HG03066 (cell line): ENCODE measurements around the gene NRCAM.

ENCODE experiments used
- ATAC-seq: cut with Tn5 transposase; IDR thresholded peaks from one replicate; pipeline ENCODE4 v1.9.1; 2021; ENCODE audit warnings: low read depth; ENCODE audit not compliant: unreplicated experiment

The NRCAM gene

DNA sequence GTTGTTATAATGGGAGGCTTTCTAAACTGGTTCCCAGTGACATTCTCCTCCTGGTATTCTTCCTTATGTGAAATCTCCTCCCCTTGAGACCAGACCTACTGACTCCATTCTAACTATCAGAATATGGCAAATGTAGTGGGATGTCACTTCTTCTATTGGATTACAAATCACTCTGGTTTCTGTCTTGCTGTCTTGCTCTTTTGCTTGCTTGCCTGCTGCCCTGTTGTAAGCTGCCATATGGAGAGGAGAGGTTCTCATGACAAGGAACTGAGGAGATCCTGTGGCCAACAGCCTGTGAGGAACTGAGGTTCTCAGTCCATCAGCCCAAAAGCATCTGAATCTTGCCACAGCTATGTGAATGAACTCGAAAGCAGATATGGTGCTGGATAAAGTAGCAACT lies 4.7 kb upstream of the NRCAM start:
- no peak for ATAC-seq

- ATAC-seq, result peak; percentile 42
Measured at GRCh38 chr7:108459922-108460551, 3.8 kb upstream of the NRCAM start.

DNA sequence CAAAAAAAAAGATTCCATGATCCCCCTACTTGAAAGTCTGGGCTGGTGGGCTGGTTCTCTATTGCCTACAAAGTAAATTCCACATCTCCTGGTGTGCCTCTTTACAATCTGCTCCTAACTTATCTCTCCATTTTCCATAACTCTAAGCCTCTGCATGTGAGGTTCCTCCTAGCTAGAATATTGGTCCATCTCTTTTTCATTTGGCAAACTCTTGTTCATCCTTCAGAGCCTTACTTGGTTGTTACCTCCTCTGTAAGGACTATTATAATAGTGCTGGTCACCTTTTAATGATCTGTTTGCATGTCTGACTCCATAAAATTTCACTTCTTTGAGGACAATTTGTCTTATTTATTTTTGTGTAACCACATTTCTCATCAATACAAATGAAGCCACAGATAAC lies 1.6 kb upstream of the NRCAM start:
- no peak for ATAC-seq

DNA sequence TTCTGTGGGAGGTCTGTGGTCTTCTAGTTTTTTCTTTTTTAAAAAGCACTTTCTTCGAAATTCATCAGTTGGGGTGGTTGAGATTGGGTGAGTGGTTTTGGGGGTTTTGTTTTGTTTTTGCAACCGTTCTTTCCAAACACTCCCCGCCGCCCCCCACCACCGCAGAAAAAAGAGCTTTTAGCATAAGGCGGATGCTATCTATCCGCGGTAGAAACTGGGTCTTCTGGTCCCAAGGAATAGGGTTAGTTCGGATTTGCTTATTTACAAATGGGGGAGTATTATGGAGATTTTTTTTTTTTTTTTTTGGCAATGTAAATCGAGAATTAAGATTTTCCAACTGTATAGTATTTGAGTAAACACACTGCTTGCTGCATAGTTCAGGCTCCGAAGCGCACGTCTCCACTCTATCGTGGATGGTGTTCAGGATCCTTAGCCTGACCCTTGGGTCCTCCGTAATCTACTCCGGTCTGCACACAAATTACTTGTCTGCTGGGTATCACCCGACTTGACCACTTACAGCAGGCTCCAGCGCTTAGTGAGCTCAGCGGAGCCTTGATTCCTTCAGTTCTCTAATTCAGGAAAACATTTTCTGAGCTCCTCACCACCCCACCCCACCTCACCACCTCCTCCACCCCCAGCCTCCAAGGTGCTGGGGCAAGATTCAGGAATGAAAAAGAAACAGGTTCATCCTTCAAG lies 757 bp upstream of the NRCAM start:
- ATAC-seq, result no peak

DNA sequence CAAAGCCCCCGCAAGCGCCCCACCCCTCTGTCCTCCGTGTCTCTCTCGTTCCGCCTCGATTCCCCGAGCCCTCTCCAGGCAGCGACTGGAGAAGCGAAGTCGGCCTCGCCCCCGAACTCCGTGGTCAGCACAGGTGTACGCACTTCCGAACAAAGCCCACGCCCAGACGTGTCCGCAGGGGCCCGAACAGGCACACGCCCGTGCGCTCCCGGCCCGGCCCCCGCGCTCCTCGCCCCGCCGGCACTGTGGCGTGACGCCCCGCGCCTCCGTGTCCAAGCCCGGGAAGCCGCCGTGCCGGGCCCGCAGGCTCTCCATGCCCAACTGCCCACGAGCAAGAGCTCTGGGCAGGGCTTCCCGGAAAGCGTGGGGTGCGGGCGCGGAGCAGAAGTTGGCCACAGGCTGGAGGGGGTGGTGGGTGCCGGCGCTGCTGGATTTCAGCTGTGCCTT lies 662 bp downstream of the NRCAM start:
- ATAC-seq, result peak; percentile 15

- ATAC-seq, result no peak
Measured at GRCh38 chr7:108454674-108455550, 1.3 kb downstream of the NRCAM start.

DNA sequence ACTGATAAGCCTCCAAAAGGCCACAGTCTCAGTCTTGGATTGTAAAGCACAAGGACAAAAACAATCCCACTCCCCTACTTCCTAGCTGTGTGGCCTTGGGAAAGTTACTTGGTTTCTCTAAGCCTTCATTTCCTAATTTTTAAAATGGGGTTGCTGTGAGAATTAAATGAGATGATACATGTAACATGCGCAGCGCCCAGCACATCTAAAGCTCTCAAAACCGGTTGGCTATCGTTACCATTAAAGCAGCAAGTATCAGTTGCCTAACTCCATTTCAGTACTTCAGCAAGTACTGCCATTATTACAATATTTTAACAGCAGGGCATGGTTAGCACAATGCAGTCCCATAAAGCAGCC lies 1.9 kb downstream of the NRCAM start:
- ATAC-seq, result no peak

- ATAC-seq, result no peak
Measured at GRCh38 chr7:108453320-108453719, 2.9 kb downstream of the NRCAM start.

DNA sequence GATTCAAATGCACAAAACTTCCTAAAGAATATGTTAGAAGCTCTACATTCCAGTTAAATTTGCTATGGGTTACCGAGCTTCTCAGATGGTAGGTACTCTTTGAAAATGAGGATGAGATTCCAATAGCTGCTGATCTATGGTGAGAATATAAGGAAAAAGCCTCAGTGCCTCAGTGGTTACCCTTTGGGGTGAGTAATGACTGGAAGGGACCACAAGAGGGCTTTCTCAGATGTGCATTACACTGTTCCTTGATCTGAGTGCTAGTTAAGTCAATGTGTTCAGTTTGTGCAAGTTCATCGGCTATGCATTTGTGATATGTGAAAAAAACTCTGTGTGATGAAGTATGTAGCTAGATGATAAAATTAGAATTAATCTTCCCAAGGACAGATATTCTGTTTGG lies 3.5 kb downstream of the NRCAM start:
- peak; percentile 41 for ATAC-seq

DNA sequence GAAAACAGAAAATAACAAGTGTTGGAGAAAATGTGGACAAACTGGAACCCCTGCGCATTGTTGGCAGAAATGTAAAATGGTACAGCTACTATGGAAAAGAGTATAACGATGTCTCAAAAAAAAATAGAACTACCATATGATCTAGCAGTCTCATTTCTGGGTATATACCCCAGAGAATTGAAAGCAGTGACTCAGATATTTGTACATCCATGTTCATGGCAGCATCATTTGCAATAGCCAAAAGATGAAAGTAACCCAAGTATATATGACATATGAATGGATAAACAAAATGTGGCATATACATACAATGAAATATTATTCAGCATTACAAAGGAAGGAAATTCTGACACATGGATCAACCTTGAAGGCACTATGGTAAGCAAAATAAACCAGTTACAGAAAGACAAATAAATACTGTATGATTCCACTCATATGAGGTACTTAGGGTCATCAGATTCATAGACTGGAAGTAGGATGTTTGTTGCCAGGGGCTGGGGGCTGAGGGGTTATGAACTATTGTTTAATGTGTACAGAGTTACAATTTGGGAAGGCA lies 4.9 kb downstream of the NRCAM start:
- ATAC-seq, result no peak

DNA sequence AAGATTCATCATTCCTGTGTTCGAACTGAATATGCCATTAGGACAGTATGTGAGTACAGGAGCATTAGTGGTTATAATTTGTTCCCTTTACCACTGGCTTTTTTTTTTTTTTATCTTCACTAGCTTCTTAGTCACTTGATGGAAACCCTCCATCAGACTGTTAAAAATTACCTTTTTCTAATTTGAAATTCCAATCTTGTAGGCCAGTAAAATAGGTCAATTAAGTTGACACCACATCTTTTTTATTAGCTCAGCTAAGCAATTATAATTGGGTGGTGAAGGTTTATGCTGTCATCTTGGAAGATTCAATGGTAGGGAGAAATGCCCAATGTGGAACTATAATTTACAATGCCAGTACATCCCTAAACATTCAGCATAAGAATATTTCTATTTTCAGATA lies 6.1 kb downstream of the NRCAM start:
- ATAC-seq, result no peak

DNA sequence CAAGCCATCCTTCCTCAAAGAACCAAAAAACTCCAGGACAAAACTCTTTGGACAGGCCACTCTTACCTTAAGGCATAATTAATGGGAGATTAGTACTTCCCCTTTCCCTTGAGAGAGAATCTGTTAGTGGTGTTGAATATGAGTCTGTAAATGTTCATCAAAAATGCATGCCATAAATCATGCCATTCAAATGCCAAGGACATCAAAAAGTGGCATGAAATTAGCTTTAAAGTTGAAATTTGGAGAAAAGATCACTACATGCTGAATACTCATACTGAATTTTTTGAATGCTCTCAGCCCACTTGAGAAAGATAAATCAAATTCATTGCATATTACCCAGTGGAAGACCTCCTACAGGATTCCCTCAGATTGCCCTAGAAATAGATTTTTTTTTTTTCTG lies 6.7 kb downstream of the NRCAM start:
- ATAC-seq, result no peak

- ATAC-seq, result no peak
Measured at GRCh38 chr7:108448584-108449505, 7.4 kb downstream of the NRCAM start.

DNA sequence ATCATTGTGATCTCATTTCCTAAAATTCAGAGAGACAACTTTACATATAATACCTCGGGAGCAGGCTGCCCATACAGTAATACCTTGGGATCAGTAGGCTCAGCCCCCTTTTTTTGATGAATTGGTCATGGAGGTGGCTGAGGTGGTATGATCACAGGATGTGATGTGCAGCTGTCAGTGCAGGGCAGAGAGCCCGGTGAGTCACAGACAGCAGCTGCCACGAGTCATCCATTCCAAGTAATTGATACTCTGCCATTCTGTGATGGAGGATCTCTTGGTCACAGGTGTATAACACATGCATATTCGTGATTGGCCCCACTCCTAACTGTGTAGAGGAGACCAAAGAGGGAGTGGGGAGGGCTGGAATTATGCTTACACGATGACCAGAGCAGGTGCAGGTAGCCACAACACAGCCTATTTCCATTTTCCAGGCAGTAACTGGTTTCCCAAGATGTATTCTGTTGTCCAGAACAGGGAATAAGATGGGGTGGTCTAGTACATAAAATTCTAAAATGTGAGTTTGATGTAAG lies 14.1 kb downstream of the NRCAM start:
- no peak for ATAC-seq

- no peak for ATAC-seq
Measured at GRCh38 chr7:108441392-108441955, 14.8 kb downstream of the NRCAM start.

- no peak for ATAC-seq
Measured at GRCh38 chr7:108440613-108441012, 15.6 kb downstream of the NRCAM start.

DNA sequence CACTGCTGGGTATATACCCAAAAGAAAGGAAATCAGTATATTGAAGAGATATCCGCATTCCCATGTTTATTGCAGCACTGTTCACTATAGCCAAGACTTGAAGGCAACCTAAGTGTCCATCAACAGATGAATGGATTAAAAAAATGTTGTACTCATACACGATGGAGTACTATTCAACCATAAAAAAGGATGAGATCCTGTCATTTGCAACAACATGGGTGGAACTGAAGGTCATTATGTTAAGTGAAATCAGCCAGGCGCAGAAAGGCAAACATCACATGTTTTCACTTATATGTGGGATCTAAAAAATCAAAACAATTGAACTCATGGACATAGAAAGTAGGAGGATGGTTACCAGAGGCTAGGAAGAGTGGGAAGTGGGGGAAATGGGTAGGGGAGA lies 19.3 kb downstream of the NRCAM start:
- ATAC-seq, result no peak

GRCh38 chr7:108434010-108434409 lies 22.2 kb downstream of the NRCAM start:
- no peak for ATAC-seq

GRCh38 chr7:108431099-108431498 lies 25.1 kb downstream of the NRCAM start:
- no peak for ATAC-seq

DNA sequence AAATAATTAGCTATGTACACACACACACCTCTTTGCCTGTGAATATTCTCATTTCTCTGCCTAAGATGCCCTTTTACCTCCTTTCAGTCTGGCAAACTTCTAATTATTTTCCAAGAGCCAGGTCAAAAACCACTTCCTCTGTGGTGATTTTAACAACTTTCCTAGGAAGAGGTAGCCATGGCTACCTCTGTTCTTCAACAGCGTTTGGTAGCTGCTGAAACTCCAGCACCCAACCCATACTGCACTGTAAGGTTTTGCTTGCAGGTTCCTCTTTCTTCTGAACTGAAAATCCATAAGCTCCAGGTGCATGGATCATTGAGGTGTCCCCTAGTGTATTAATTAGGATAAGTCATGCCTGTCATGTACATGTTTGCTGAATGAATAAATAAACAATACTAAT lies 25.6 kb downstream of the NRCAM start:
- no peak for ATAC-seq
